Measurements from ENCODE around the gene ALKAL2.

GRCh38 chr2:263022-263738 is 24.7 kb downstream of the ALKAL2 start:
- TF ChIP-seq CTCF (IDR thresholded peaks at IDR 0.05; ENCODE audit: insufficient read depth, low read depth, low read length), result no peak
- TF ChIP-seq EZH2 (IDR thresholded peaks at IDR 0.05; ENCODE audit: insufficient read depth, low read length), result no peak

Data from astrocyte (in vitro differentiated cells and primary cell).